Calu3 (cell line): ENCODE results near the gene RARRES2. TPM values are rescaled to one million over a fixed set of nuclear protein-coding genes. Genes with fewer than 3 reads are reported as not detected.
"Not testable (repeated sequence)": the region's sequence is repeated elsewhere in the genome, so short reads cannot be mapped to it uniquely, and the experiment has no call there.

ENCODE experiments used
- BruUV-seq: library from RNA; stranded (reverse); fragments of 400-500 nt; replicated peaks from 2 replicates; lab custom pipeline; 2021; lab: Mats Ljungman, UMichigan
- CTCF ChIA-PET: fragments of 300-600 bp; sonication (Branson Sonifier 250); formaldehyde crosslinking; loops from one replicate; lab custom pipeline; 2022; ENCODE audit warnings: antibody characterized with exemption; lab: Charles Lee
- DNase-seq: peaks from one replicate; pipeline ENCODE4 v3.0.0; 2022
- H3K27ac Mint-ChIP-seq: one replicate; pipeline ENCODE4 v1.8.0; 2022; ENCODE audit warnings: mixed read lengths; ENCODE audit not compliant: unreplicated experiment
- H3K27me3 Mint-ChIP-seq: one replicate; pipeline ENCODE4 v1.8.0; 2022; ENCODE audit warnings: mixed read lengths; ENCODE audit not compliant: unreplicated experiment
- H3K36me3 Mint-ChIP-seq: one replicate; pipeline ENCODE4 v1.8.0; 2022; ENCODE audit warnings: mild to moderate bottlenecking, moderate library complexity, mixed read lengths; ENCODE audit not compliant: insufficient read depth, unreplicated experiment
- H3K4me1 Mint-ChIP-seq: one replicate; pipeline ENCODE4 v1.8.0; 2022; ENCODE audit warnings: mild to moderate bottlenecking, low read depth, mixed read lengths; ENCODE audit not compliant: unreplicated experiment
- H3K4me3 Mint-ChIP-seq: one replicate; pipeline ENCODE4 v1.8.0; 2022; ENCODE audit warnings: mild to moderate bottlenecking, low read depth, moderate library complexity, mixed read lengths; ENCODE audit not compliant: unreplicated experiment
- H3K9me3 Mint-ChIP-seq: one replicate; pipeline ENCODE4 v1.8.0; 2022; ENCODE audit warnings: low read depth, mixed read lengths; ENCODE audit not compliant: unreplicated experiment
- intact Hi-C: fragments of 100-400 bp; cut with micrococcal nuclease; formaldehyde crosslinking; loops from one replicate; pipeline ENCODE4 v1.10.0; 2022; ENCODE audit not compliant: unreplicated experiment
- total RNA-seq: library from RNA; stranded (reverse); gene quantifications from 2 replicates; pipeline ENCODE4 v1.2.3, GENCODE V29; 2022
- TF ChIP-seq, protein P1 (sequence below): fragments of 200-600 bp; IDR thresholded peaks from one replicate; pipeline ENCODE4 v1.8.0; 2022; ENCODE audit warnings: antibody characterized with exemption; ENCODE audit not compliant: unreplicated experiment

RARRES2 gene
- total RNA-seq, 1 experiment from 2014 or later = 13.0 TPM

DNA sequence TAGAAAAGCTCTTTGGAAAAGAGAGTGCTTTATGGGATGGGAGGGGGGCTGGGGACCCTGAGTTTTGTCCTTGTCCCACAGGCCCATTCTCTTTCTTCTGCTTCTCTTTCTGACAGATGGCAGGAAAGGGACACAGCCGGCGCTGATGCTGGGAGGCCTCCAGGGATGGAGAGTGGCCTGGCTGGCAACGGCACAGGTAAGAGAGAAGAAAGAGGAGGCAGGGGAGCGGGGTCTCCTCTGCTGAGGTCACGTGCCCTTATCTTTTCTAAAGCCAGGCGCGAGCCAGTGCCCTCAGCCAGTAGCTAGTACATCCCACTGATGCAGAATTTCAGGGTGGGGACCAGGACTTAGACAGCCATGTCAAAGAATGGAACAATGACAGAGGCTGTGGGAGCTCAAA is 46.9 kb upstream of the RARRES2 start:
- intact Hi-C loops = no loop called here
- Mint-ChIP-seq H3K9me3 (no peaks in the 10 kb centered on the region), H3K4me1 (no peaks in the 10 kb centered on the region), H3K36me3 (peaks cover 7% of the 10 kb centered on the region), H3K27me3 (no peaks in the 10 kb centered on the region), H3K27ac (no peak overlapping the region), H3K4me3 (no peak overlapping the region)
- no peak for DNase-seq
- BruUV-seq = no TSS peak
- CTCF ChIA-PET = interaction anchor here (0.6 kb wide), 1 partner anchor 57 kb away, joined by 3 read pairs; no protein-coding TSS in a partner anchor
- TF ChIP-seq, protein P1, sequence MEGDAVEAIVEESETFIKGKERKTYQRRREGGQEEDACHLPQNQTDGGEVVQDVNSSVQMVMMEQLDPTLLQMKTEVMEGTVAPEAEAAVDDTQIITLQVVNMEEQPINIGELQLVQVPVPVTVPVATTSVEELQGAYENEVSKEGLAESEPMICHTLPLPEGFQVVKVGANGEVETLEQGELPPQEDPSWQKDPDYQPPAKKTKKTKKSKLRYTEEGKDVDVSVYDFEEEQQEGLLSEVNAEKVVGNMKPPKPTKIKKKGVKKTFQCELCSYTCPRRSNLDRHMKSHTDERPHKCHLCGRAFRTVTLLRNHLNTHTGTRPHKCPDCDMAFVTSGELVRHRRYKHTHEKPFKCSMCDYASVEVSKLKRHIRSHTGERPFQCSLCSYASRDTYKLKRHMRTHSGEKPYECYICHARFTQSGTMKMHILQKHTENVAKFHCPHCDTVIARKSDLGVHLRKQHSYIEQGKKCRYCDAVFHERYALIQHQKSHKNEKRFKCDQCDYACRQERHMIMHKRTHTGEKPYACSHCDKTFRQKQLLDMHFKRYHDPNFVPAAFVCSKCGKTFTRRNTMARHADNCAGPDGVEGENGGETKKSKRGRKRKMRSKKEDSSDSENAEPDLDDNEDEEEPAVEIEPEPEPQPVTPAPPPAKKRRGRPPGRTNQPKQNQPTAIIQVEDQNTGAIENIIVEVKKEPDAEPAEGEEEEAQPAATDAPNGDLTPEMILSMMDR = no peak

DNA sequence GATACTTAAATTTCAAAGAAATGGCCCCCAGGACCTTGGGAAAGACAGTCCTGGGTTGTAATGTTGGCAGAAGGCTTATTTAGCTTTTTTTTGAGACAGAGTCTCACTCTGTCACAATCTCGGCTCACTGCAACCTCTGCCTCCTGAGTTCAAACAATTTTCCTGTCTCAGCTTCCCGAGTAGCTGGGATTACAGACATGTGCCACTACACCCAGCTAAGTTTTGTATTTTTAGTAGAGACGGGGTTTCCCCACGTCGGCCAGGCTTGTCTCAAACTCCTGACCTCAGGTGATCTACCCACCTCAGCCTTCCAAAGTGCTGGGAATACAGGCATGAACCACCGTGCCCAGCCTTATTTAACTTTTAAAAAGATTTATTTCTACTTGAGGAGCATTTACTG is 44.5 kb upstream of the RARRES2 start:
- CTCF ChIA-PET, H3K4me1 Mint-ChIP-seq, H3K4me3 Mint-ChIP-seq, DNase-seq, H3K9me3 Mint-ChIP-seq, H3K36me3 Mint-ChIP-seq, intact Hi-C loops, H3K27me3 Mint-ChIP-seq, BruUV-seq, H3K27ac Mint-ChIP-seq: not testable (repeated sequence)

DNA sequence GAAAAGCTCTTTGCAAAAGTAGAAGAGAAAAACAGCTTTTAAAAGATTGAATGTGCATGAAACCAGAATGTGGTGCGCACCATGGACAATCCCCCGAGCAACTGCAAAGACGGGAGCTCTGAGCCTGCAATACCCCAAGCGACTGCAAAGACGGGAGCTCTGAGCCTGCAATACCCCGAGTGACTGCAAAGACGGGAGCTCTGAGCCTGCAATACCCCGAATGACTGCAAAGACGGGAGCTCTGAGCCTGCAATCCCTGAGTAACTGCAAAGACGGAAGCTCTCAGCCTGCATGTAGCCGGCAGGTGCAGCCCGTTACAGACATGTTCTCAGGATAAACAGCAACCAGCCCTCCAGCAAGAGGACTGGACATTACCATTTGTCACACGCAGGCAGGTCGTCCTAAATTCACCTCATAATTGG is 43.9 kb upstream of the RARRES2 start:
- H3K4me1 Mint-ChIP-seq = peaks cover 4% of the 10 kb centered on the region
- no TSS peak for BruUV-seq
- H3K27ac Mint-ChIP-seq = no peak overlapping the region
- H3K4me3 Mint-ChIP-seq = no peak overlapping the region
- CTCF ChIA-PET = no interaction called here
- TF ChIP-seq, protein P1 = no peak
- no peak for DNase-seq
- intact Hi-C loops = no loop called here
- H3K9me3 Mint-ChIP-seq = no peaks in the 10 kb centered on the region
- H3K36me3 Mint-ChIP-seq = peaks cover 10% of the 10 kb centered on the region
- no peaks in the 10 kb centered on the region for H3K27me3 Mint-ChIP-seq

DNA sequence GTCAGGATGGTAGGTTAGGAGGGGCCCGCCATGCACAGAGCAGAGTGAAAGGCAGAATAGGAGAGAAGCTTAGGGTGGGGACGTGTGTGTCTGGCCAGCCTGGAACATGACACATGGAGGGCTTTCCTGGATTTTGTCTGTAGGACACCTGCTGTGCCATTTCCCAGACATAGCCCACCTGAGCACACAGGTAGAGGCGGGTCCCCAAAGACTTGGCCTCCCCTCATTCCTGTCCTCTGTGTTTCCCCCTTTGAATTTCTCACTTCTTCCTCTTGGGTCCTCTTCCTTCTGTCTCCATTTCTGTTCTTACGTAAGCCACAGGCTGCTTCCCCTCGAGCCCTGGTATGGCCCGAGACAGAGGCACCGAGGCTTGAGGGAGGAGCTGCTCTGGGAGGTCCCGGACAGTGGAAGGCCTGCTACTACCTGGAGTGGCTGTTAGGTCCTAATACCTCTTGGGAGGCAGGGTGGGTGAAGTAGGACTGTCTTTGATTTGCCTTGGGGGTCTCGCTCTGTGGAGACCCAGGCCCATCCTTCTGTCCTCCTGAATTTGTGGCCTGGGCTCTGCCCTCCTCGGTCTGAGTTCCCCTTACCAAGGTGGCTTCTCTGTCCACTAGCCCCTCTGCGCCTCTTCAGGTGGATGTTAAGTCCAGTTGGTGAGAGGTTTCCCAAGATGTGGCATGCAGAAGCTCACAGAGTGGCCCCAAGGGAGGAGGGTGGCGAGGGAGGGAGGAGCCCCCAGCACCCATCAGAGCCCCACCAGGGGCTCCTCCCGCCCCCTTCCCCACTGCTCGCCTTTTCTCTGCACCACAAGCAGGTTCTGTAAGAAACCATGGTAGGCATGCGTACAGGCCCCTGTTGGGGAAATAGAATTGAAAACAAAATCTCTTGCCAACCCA is 43.2 kb upstream of the RARRES2 start:
- Mint-ChIP-seq H3K4me3 (no peak overlapping the region), H3K9me3 (no peaks in the 10 kb centered on the region), H3K36me3 (peaks cover 16% of the 10 kb centered on the region), H3K4me1 (peaks cover 11% of the 10 kb centered on the region), H3K27ac (no peak overlapping the region), H3K27me3 (no peaks in the 10 kb centered on the region)
- intact Hi-C loops = no loop called here
- DNase-seq = no peak
- BruUV-seq = no TSS peak
- TF ChIP-seq, protein P1 = no peak
- CTCF ChIA-PET = no interaction called here
